Measurements from ENCODE around the gene LURAP1L. TPM values are rescaled to one million over a fixed set of nuclear protein-coding genes. Genes with fewer than 3 reads are reported as not detected.

The LURAP1L gene
- total RNA-seq: 71.4 and 73.5 TPM in 2 replicates

GRCh38 chr9:12774861-12775678 is at the start of gene LURAP1L:
LURAP1L (plus strand) TSS chr9:12775020; CDS start chr9:12775716, 696 bp downstream.

Other genes starting within 250 kb of the LURAP1L start
- gene TYRP1, start 81.6 kb upstream of the LURAP1L start, total RNA-seq: 1.7 and 2.1 TPM in 2 replicates